ENCODE measurements around the gene APOC4. TPM values are rescaled to one million over a fixed set of nuclear protein-coding genes. Genes with fewer than 3 reads are reported as not detected.

APOC4 gene
- total RNA-seq, 1 experiment from 2014 or later = not detected

DNA sequence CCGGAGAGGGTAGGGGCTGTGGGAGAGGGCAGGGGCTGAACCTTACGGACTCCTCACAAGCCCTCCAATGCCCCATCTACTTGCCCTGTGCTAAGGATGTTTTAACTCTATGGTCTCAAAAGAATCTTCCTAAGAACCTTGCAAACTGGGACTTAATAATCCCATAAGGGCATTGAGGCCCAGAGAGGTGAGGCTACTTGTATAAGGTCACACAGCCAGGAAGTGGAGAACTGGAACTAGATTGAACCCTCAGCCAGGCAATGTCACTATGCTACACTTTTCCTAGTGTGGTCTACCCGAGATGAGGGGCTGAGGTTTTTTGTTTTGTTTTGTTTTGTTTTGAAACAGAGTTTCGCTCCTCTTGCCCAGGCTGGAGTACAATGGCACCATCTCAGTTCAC, 10.5 kb upstream of the APOC4 start:
- CTCF ChIA-PET = interaction anchor here (0.6 to 1.3 kb wide), 3 partner anchors 20 to 559 kb away, joined by 3 read pairs; no protein-coding TSS in a partner anchor
- BruUV-seq (replicated peaks) = no TSS peak
- POLR2A ChIA-PET = no interaction called here
- Mint-ChIP-seq H3K4me1 (ENCODE audit: insufficient read depth, unreplicated experiment) (no peaks in the 10 kb centered on the region), H3K27ac (ENCODE audit: low read depth, unreplicated experiment) (no peak overlapping the region), H3K4me3 (ENCODE audit: unreplicated experiment) (no peak overlapping the region), H3K36me3 (ENCODE audit: insufficient read depth, unreplicated experiment) (peaks cover 5% of the 10 kb centered on the region), H3K27me3 (ENCODE audit: insufficient read depth, unreplicated experiment) (peaks cover 15% of the 10 kb centered on the region), H3K9me3 (ENCODE audit: unreplicated experiment) (no peaks in the 10 kb centered on the region)
- intact Hi-C loops (cut with micrococcal nuclease) = no loop called here
- no peak for DNase-seq (ENCODE audit: unreplicated experiment)
- TF ChIP-seq, protein P1, sequence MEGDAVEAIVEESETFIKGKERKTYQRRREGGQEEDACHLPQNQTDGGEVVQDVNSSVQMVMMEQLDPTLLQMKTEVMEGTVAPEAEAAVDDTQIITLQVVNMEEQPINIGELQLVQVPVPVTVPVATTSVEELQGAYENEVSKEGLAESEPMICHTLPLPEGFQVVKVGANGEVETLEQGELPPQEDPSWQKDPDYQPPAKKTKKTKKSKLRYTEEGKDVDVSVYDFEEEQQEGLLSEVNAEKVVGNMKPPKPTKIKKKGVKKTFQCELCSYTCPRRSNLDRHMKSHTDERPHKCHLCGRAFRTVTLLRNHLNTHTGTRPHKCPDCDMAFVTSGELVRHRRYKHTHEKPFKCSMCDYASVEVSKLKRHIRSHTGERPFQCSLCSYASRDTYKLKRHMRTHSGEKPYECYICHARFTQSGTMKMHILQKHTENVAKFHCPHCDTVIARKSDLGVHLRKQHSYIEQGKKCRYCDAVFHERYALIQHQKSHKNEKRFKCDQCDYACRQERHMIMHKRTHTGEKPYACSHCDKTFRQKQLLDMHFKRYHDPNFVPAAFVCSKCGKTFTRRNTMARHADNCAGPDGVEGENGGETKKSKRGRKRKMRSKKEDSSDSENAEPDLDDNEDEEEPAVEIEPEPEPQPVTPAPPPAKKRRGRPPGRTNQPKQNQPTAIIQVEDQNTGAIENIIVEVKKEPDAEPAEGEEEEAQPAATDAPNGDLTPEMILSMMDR (IDR thresholded peaks at IDR 0.05; ENCODE audit: unreplicated experiment) = no peak

DNA sequence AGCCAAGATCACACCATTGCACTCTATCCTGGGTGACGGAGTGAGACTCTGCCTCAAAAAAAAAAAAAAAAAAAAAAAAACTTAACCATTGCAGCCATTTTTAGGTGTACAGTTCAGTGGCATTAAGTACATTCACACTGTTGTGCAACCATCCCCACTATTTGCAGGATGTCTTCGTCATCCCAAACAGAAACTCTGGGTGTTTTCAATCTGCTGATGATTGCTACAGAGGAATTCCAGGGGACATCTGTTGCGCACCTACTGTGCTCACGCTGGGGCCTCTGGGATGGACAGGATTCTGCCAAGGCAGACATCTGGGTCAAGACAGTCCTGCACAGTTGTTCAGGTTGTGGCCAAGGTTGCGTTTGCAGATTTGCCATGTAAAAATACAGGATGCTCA, 2.4 kb upstream of the APOC4 start:
- TF ChIP-seq, protein P1 (IDR thresholded peaks at IDR 0.05; ENCODE audit: unreplicated experiment) = no peak
- peak; percentile 76 for DNase-seq (ENCODE audit: unreplicated experiment)
- Mint-ChIP-seq H3K36me3 (ENCODE audit: insufficient read depth, unreplicated experiment) (no peaks in the 10 kb centered on the region), H3K9me3 (ENCODE audit: unreplicated experiment) (no peaks in the 10 kb centered on the region), H3K27me3 (ENCODE audit: insufficient read depth, unreplicated experiment) (no peaks in the 10 kb centered on the region), H3K4me3 (ENCODE audit: unreplicated experiment) (no peak overlapping the region), H3K4me1 (ENCODE audit: insufficient read depth, unreplicated experiment) (peaks cover 11% of the 10 kb centered on the region), H3K27ac (ENCODE audit: low read depth, unreplicated experiment) (no peak overlapping the region)
- no TSS peak for BruUV-seq (replicated peaks)
- intact Hi-C loops (cut with micrococcal nuclease) = no loop called here
- ChIA-PET CTCF (interaction anchor here (0.6 to 1.5 kb wide), 3 partner anchors 12 to 100 kb away, joined by 3 to 5 read pairs (median 3); no protein-coding TSS in a partner anchor), POLR2A (no interaction called here)

DNA sequence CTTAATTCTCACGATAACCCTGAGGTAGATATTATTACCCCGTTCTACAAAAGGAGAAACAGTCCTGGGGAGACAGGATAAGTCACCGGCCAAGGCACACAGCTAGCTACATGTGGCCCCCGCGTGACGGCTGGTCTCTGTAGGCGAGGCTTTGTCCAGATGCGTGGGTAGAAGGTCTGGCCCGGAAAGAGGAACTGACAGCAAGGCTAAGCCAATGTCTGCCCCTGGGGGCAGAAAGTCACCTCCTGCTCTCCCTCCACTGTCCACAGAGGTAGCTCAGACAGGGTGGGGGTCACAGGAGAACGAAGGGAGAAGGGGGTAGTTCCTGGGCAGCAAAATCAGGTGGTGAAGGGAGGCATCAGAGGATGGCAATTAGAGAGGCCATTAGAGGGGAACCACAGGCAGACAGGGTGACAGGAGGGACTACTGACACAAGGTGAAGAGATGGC, 1.8 kb downstream of the APOC4 start:
- ChIA-PET POLR2A (no interaction called here), CTCF (interaction anchor here (0.6 kb wide), 1 partner anchor 40 kb away, joined by 3 read pairs; no protein-coding TSS in a partner anchor)
- intact Hi-C loops (cut with micrococcal nuclease) = no loop called here
- peak; percentile 51 for DNase-seq (ENCODE audit: unreplicated experiment)
- no peak overlapping the region for H3K4me3 Mint-ChIP-seq (ENCODE audit: unreplicated experiment)
- TF ChIP-seq, protein P1 (IDR thresholded peaks at IDR 0.05; ENCODE audit: unreplicated experiment) = no peak
- H3K36me3 Mint-ChIP-seq (ENCODE audit: insufficient read depth, unreplicated experiment) = no peaks in the 10 kb centered on the region
- no peaks in the 10 kb centered on the region for H3K9me3 Mint-ChIP-seq (ENCODE audit: unreplicated experiment)
- peaks cover 11% of the 10 kb centered on the region for H3K4me1 Mint-ChIP-seq (ENCODE audit: insufficient read depth, unreplicated experiment)
- H3K27me3 Mint-ChIP-seq (ENCODE audit: insufficient read depth, unreplicated experiment) = no peaks in the 10 kb centered on the region
- no peak overlapping the region for H3K27ac Mint-ChIP-seq (ENCODE audit: low read depth, unreplicated experiment)
- BruUV-seq (replicated peaks) = no TSS peak

DNA sequence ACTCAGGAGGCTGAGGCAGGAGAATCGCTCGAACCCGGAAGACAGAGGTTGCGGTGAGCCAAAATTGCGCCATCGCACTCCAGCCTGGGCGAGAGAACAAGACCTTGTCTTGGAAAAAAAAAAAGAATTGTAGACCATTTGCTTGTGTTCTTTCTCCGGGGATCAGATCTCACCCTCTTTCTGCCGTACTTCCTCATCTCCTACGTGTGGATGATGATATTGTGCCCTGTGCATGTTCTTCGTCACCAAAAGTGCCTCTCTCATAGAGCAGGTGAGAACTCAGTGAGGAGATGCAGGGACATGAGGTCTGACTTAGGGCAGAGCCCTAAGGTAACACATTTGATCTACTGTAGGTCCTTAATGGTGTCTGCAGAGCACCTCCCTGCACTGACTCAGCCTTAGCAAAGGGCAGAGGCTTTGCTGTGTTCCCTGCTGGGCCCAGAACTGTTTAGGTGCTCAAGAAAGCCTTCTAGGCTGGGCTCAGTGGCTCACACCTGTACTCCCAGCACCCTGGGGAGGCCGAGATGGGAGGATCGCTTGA, 5.1 kb downstream of the APOC4 start:
- no TSS peak for BruUV-seq (replicated peaks)
- no peak overlapping the region for H3K27ac Mint-ChIP-seq (ENCODE audit: low read depth, unreplicated experiment)
- no peaks in the 10 kb centered on the region for H3K27me3 Mint-ChIP-seq (ENCODE audit: insufficient read depth, unreplicated experiment)
- POLR2A ChIA-PET = no interaction called here
- TF ChIP-seq, protein P1 (IDR thresholded peaks at IDR 0.05; ENCODE audit: unreplicated experiment) = no peak
- H3K4me1 Mint-ChIP-seq (ENCODE audit: insufficient read depth, unreplicated experiment) = peaks cover 11% of the 10 kb centered on the region
- CTCF ChIA-PET = no interaction called here
- peaks cover 12% of the 10 kb centered on the region for H3K36me3 Mint-ChIP-seq (ENCODE audit: insufficient read depth, unreplicated experiment)
- H3K4me3 Mint-ChIP-seq (ENCODE audit: unreplicated experiment) = no peak overlapping the region
- no peaks in the 10 kb centered on the region for H3K9me3 Mint-ChIP-seq (ENCODE audit: unreplicated experiment)
- no peak for DNase-seq (ENCODE audit: unreplicated experiment)
- intact Hi-C loops (cut with micrococcal nuclease) = no loop called here

Data from MCF 10A (cell line).